HFF-Myc (cell line): Measurements from ENCODE around the gene TMEM52.
"Not testable (repeated sequence)": the region's sequence is repeated elsewhere in the genome, so short reads cannot be mapped to it uniquely, and the experiment has no call there.

Experiments used
- DNase-seq: peaks from one replicate; pipeline ENCODE4 v3.0.0-alpha.2; 2011; ENCODE audit warnings: low read depth; ENCODE audit errors: extremely low read depth
- H3K4me3 ChIP-seq: replicated peaks from 2 replicates; pipeline ENCODE4 v1.5.1; 2011; ENCODE audit warnings: low read depth, mild to moderate bottlenecking, control low read depth, low read length
- TF ChIP-seq, protein P1 (sequence below): IDR thresholded peaks from 2 replicates; pipeline ENCODE4 v1.5.1; 2012; ENCODE audit warnings: mild to moderate bottlenecking, low read depth, low read length, control low read depth; ENCODE audit errors: missing control alignments

The TMEM52 gene

DNA sequence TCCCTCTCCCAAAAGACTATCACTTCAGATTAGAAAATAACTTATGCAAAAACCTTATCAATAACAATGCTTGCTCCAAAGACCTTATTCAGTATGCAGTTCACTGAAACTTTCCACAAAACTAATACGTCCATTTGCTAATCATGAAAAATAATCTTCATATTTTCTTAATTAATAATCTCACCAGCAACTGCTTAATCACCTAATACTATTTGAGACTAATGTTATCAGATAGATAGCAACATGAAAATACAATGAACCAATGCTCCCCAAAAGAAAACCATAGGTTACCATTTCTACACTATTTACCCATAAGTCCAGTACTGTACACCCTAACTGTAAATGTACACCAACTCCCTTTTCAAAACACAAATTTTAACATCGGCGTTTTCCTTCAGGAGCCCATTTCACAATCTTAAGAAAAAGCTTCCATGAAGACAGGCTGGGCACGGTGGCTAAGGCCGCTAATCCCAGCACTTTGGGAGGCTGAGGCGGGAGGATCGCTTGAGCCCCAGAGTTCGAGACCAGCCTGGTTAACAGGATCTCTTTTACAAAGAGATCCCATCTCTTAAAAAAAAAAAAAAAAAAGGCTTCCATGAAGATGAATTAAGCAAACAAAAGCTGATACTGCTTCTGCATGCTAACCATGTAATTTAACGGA is 29.9 kb downstream of the TMEM52 start:
- peak overlapping the region; percentile 74 for H3K4me3 ChIP-seq
- DNase-seq, result no peak
- TF ChIP-seq, protein P1, sequence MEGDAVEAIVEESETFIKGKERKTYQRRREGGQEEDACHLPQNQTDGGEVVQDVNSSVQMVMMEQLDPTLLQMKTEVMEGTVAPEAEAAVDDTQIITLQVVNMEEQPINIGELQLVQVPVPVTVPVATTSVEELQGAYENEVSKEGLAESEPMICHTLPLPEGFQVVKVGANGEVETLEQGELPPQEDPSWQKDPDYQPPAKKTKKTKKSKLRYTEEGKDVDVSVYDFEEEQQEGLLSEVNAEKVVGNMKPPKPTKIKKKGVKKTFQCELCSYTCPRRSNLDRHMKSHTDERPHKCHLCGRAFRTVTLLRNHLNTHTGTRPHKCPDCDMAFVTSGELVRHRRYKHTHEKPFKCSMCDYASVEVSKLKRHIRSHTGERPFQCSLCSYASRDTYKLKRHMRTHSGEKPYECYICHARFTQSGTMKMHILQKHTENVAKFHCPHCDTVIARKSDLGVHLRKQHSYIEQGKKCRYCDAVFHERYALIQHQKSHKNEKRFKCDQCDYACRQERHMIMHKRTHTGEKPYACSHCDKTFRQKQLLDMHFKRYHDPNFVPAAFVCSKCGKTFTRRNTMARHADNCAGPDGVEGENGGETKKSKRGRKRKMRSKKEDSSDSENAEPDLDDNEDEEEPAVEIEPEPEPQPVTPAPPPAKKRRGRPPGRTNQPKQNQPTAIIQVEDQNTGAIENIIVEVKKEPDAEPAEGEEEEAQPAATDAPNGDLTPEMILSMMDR, result no peak

DNA sequence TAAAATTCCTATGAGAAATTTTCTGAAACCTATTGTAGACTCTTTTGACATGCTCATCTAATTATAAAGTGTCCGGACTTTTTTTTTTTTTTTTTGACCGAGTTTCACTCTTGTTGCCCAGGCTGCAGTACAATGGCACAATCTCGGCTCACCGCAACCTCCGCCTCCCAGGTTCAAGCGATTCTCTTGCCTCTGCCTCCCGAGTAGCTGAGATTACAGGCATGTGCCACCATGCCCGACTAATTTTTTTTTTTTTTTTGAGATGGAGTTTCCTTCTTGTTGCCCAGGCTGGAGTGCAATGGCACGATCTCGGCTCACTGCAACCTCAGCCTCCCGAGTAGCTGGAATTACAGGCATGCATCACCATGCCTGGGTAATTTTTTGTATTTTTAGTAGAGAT is 35.2 kb downstream of the TMEM52 start:
- not testable (repeated sequence) for DNase-seq, H3K4me3 ChIP-seq

DNA sequence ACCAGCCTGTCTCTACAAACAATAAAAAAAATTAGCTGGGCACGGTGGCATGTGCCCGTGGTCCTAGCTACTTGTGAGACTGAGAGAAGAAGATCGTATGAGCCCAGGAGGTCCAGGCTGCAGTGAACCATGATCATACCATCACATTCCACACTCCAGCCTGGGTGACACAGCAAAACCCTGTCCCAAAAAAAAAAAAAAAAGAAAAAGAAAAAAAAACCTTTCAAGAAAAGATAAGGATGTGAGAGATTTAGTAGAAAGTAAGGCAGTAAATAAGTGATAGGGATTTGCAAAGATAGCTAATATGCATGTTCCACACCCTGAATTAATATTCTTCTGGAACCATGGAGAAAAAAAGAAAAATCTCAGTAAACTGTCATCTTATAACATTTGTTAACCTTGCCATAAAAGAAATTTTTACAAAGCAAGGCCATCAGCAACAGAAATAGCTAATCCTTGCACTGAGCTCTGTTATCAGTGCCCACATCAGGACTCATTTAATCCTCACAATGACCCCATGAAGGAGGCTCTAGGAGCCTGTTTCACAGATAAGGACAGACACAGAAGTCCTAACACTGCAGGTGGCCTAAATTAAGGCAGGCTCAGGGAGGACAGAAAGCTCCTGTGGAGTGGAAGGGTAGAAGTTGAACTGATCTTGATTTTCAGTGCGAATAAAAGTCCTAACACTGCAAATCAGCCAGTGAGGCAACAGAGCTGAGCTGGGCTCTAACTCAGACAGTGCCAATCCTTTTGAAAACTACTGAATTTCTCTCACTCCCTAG is 35.8 kb downstream of the TMEM52 start:
- TF ChIP-seq, protein P1, result no peak
- no peak for DNase-seq
- H3K4me3 ChIP-seq, result no peak overlapping the region

DNA sequence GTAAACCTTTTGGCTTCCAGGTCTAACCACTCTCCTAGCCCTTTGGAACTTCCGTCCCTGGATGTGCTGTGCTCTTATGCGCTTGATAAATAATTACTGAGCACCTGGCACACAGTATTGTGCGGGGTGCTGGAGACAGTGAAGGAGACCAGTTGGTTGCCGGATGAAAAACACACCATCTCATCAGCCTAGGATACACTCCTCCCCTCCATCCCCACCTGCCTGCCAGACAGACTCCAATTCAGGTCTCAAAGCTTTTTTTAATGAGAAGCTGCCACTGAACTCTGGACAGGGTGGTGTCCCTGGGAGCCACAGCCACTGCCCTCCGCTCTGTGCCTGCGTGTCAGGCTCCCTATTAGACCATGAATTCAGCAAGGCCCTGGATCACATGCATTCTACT is 37.4 kb downstream of the TMEM52 start:
- no peak overlapping the region for H3K4me3 ChIP-seq
- no peak for DNase-seq
- TF ChIP-seq, protein P1, result no peak

DNA sequence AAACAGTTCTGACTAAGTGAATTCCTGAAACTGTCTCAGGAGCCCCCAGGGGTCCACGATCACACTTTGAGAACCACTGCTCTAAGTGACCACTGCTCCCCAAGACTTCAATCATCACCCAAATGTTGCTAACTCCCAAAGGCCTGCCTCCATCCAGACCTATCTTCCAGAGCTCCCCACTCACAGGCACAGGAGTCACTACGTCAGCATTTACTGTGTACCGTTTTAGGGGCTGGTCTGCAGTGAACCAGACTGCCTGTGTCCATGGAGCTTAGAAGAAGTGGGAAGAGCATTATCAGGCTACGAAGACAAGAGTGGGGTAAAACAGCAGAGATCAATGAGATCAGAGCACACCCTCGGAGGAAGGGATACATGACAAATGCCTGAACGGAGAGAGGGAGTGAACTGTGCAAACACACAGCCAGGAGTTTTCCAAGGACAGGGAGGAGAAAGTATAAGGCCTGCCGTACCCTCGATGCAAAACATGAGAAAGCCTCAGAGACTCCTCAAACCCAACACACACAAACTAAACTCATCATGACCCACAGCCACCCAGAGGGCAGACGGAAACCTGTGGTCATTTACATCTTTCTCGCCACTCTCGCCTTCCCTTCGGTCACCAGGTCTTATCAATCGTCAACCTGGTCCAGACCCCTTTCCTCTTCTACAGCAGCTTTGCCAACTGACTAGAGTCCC is 38.3 kb downstream of the TMEM52 start:
- TF ChIP-seq, protein P1, result no peak
- DNase-seq, result no peak
- no peak overlapping the region for H3K4me3 ChIP-seq

DNA sequence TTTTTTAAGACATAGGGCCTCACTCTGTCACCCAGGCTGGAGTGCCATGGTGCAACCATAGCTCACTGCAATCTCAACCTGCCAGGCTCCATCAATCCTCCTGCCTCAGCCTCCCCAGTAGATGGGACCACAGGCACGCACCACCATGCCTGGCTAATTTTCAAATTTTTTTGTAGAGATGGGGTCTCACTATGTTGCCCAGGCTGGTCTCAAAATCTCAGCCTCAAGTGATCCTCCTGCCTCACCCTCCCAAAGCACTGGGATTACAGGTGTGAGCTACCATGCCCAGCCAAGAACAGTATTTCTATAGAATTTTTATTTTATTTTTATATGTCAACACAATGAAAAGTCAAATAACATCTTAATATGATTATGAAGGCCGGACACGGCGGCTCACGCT is 39.1 kb downstream of the TMEM52 start:
- H3K4me3 ChIP-seq, result no peak overlapping the region
- TF ChIP-seq, protein P1, result no peak
- no peak for DNase-seq

DNA sequence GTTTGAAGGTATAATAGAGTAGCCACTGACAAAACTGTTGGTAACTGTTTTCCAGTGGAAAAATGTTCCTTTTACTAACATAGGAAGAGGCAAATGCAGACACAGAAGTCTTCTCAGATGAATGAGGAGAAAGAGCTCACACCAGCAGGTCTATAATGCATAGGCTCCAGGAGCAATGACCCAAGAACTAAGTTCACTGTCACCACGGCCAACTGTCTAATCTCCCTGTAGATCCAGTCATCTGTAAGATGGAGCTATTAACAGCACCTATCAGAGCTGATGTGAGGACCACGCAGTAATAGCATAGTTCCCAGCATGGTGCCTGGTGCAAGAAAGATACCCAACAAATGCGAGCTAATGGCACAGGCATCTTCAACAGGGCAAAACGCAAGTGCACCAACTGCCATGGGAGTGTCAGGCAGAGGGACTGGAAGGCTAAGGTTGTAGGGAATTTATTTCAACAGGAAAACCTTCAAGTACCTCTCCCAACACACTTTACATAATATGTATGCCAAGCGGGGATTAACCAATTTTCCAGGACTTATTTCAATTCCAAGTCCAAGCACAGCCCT is 41.1 kb downstream of the TMEM52 start:
- TF ChIP-seq, protein P1, result no peak
- no peak for DNase-seq
- no peak overlapping the region for H3K4me3 ChIP-seq
